Regular cardiac myocyte (primary cell): Measurements from ENCODE around the gene STEAP3. TPM values are rescaled to one million over a fixed set of nuclear protein-coding genes. Genes with fewer than 3 reads are reported as not detected.

Source experiments
- total RNA-seq: library from RNA; depleted of rRNA; stranded (reverse); fragments of >200 nt; gene quantifications from 2 replicates; pipeline ENCODE4 v1.2.3, GENCODE V29; 2014

The STEAP3 gene, protein sequence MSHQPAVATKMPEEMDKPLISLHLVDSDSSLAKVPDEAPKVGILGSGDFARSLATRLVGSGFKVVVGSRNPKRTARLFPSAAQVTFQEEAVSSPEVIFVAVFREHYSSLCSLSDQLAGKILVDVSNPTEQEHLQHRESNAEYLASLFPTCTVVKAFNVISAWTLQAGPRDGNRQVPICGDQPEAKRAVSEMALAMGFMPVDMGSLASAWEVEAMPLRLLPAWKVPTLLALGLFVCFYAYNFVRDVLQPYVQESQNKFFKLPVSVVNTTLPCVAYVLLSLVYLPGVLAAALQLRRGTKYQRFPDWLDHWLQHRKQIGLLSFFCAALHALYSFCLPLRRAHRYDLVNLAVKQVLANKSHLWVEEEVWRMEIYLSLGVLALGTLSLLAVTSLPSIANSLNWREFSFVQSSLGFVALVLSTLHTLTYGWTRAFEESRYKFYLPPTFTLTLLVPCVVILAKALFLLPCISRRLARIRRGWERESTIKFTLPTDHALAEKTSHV
- total RNA-seq, result 7.6 and 31.4 TPM in 2 replicates

DNA sequence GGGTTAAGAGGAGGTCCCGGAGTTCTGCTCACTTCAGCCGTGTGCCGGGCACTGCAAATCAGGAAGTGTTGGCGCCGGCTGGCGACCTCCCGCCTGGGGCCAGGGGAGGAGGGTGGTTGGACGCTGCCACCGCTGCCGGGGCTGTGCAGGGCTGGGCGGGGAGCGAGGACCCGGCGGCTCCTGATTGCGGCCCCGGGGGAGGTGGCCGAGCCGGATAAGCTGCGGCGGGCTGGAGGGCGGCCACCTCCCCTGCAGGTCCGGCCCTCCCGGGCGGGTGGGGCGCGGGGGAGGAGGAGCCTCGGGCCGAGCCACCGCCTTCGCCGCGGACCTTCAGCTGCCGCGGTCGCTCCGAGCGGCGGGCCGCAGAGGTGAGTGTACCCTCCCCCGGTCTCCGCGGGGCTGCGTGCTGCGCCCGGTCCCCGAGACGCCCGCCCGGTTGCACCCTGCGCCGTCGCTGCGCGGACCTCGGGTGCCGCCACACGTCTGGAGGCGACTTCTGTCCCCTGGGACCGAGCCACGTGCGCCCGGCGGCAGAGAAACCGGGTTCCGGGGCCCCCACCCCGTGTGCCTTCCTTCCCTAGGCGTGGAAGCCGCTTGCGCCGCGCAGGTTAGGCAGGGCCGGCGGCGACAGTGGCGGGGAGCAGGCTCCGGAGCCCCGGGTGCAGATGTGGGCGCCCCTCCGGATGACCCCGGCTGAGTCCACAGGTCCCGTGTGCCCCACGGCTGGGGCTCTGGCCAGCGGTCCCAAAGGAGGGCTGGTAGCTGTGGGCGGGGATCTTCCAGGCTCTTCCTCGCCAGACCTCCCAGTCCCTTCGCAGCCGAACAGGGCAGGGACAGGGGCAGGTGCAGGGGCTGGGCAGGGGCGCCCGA lies at the start of gene STEAP3:
TSS of gene STEAP3 (plus strand) at position 314 of the 870 bp plus-strand sequence. CDS start 7,179 bp downstream, outside the sequence.

Other genes starting within 250 kb of the STEAP3 start
- gene C1QL2, start 65.1 kb upstream of the STEAP3 start, total RNA-seq, result not detected in 2 replicates
- gene C2orf76, start 143.0 kb downstream of the STEAP3 start, total RNA-seq, result 5.6 and 8.6 TPM in 2 replicates
- 46.8 and 102 TPM in 2 replicates for gene DBI, start 143.1 kb downstream of the STEAP3 start, total RNA-seq
- gene TMEM37, start 208.0 kb downstream of the STEAP3 start, total RNA-seq, result under 0.01 and 0.19 TPM in 2 replicates